Smooth muscle cell (in vitro differentiated cells): ENCODE measurements around the gene MAGEB17. TPM values are rescaled to one million over a fixed set of nuclear protein-coding genes. Genes with fewer than 3 reads are reported as not detected.

ENCODE experiments used
- DNase-seq: peaks from one replicate; lab custom pipeline; 2025; ENCODE audit not compliant: unreplicated experiment; lab: John Stamatoyannopoulos, UW
- H2AFZ ChIP-seq: fragments of 200-600 bp; sonication (generic); 2 replicates; pipeline ENCODE4 v1.6.0; 2016; ENCODE audit warnings: antibody characterized with exemption, low read depth, mild to moderate bottlenecking
- H3F3A ChIP-seq: fragments of 200-600 bp; sonication (generic); 2 replicates; pipeline ENCODE4 v1.6.0; 2017; ENCODE audit warnings: antibody characterized with exemption, low read depth
- H3K27ac ChIP-seq: fragments of 200-600 bp; sonication (generic); 2 replicates; pipeline ENCODE4 v1.5.1; 2016; ENCODE audit warnings: low read depth, mild to moderate bottlenecking
- H3K27me3 ChIP-seq: fragments of 200-600 bp; sonication (generic); 2 replicates; pipeline ENCODE4 v1.6.1; 2016; ENCODE audit warnings: low read depth, mild to moderate bottlenecking
- H3K36me3 ChIP-seq: fragments of 200-600 bp; sonication (generic); 2 replicates; pipeline ENCODE4 v1.5.1; 2016; ENCODE audit warnings: low read depth
- H3K4me1 ChIP-seq: fragments of 200-600 bp; sonication (generic); 2 replicates; pipeline ENCODE4 v1.5.1; 2016; ENCODE audit warnings: low read depth
- H3K4me2 ChIP-seq: fragments of 200-600 bp; sonication (generic); 2 replicates; pipeline ENCODE4 v1.6.0; 2016; ENCODE audit warnings: mild to moderate bottlenecking
- H3K4me3 ChIP-seq: fragments of 200-600 bp; sonication (generic); 2 replicates; pipeline ENCODE4 v1.5.1; 2016; ENCODE audit warnings: mild to moderate bottlenecking
- H3K79me2 ChIP-seq: fragments of 200-600 bp; sonication (generic); 2 replicates; pipeline ENCODE4 v1.6.0; 2016; ENCODE audit warnings: low read depth, mild to moderate bottlenecking
- H3K9ac ChIP-seq: fragments of 200-600 bp; sonication (generic); 2 replicates; pipeline ENCODE4 v1.6.0; 2016; ENCODE audit warnings: low read depth
- H3K9me3 ChIP-seq: fragments of 200-600 bp; sonication (generic); replicated peaks from 2 replicates; pipeline ENCODE4 v1.5.1; 2016; ENCODE audit warnings: low read depth
- H4K20me1 ChIP-seq: fragments of 200-600 bp; sonication (generic); 2 replicates; pipeline ENCODE4 v1.6.0; 2016; ENCODE audit warnings: low read depth
- CTCF ChIP-seq: fragments of 200-600 bp; sonication (generic); IDR thresholded peaks from 2 replicates; pipeline ENCODE4 v1.5.1; 2017; ENCODE audit warnings: borderline replicate concordance, mild to moderate bottlenecking, antibody characterized with exemption; ENCODE audit not compliant: insufficient read depth, poor library complexity, severe bottlenecking
- WGBS: methylation state at CpG from one replicate; pipeline ENCODE4 v1.1.7; 2016; ENCODE audit warnings: low lambda C conversion rate; 5-methylcytosine and 5-hydroxymethylcytosine counted together
- polyA plus RNA-seq: library from polyadenylated mRNA; unstranded; fragments of >200 nt; fragmentation: Nextera tagmentation; extraction: Ambion mirVana; gene quantifications from 2 replicates; pipeline ENCODE4 v1.2.1, GENCODE V29; 2016
- total RNA-seq: library from RNA; depleted of rRNA; stranded (reverse); fragments of >200 nt; gene quantifications from 2 replicates; pipeline ENCODE4 v1.2.3, GENCODE V29; 2014

Gene MAGEB17
- total and polyA plus RNA-seq, 2 experiments from 2014 or later, result 0.32 TPM; not detected in 1

- 88% methylated on average over 2 of the region's 2 CpGs for WGBS
Observed at GRCh38 chrX:16130707-16131106, 36.6 kb upstream of the MAGEB17 start.

GRCh38 chrX:16134936-16135335, 32.3 kb upstream of the MAGEB17 start:
- Histone ChIP-seq H3K4me2 (peak overlapping the region; percentile 63), H3F3A (no peaks in the 10 kb centered on the region), H3K4me1 (peaks cover 19% of the 10 kb centered on the region), H3K27ac (peak overlapping the region; percentile 62), H3K4me3 (no peak overlapping the region), H4K20me1 (no peaks in the 10 kb centered on the region), H3K27me3 (no peaks in the 10 kb centered on the region), H3K79me2 (peaks cover 22% of the 10 kb centered on the region), H3K36me3 (no peaks in the 10 kb centered on the region), H3K9me3 (no peaks in the 10 kb centered on the region), H3K9ac (no peak overlapping the region), H2AFZ (peak overlapping the region; percentile 36)
- no peak for DNase-seq
- TF ChIP-seq CTCF, result no peak
- whole genome bisulfite sequencing, result 15% methylated on average over 1 of the region's 1 CpG

More at GRCh38 chrX:16130707-16131106, 36.6 kb upstream of the MAGEB17 start:
- no peaks in the 10 kb centered on the region for H3F3A ChIP-seq
- no peak overlapping the region for H2AFZ ChIP-seq
- DNase-seq, result no peak
- H3K9ac ChIP-seq, result no peak overlapping the region
- H3K27me3 ChIP-seq, result no peaks in the 10 kb centered on the region
- no peaks in the 10 kb centered on the region for H4K20me1 ChIP-seq
- H3K36me3 ChIP-seq, result no peaks in the 10 kb centered on the region
- no peak overlapping the region for H3K4me2 ChIP-seq
- H3K9me3 ChIP-seq, result no peaks in the 10 kb centered on the region
- H3K4me3 ChIP-seq, result no peak overlapping the region
- no peak overlapping the region for H3K27ac ChIP-seq
- H3K79me2 ChIP-seq, result peaks cover 43% of the 10 kb centered on the region
- TF ChIP-seq CTCF, result no peak
- H3K4me1 ChIP-seq, result peaks cover 15% of the 10 kb centered on the region

- peaks cover 22% of the 10 kb centered on the region for H3K79me2 ChIP-seq
- H3F3A ChIP-seq, result no peaks in the 10 kb centered on the region
- H3K27me3 ChIP-seq, result no peaks in the 10 kb centered on the region
- no peak for DNase-seq
- peak overlapping the region; percentile 62 for H3K27ac ChIP-seq
- H3K9me3 ChIP-seq, result no peaks in the 10 kb centered on the region
- peak overlapping the region; percentile 12 for H3K9ac ChIP-seq
- no peak overlapping the region for H3K4me3 ChIP-seq
- 54% methylated on average over 2 of the region's 2 CpGs for WGBS
- H2AFZ ChIP-seq, result no peak overlapping the region
- H3K36me3 ChIP-seq, result no peaks in the 10 kb centered on the region
- H3K4me2 ChIP-seq, result peak overlapping the region; percentile 63
- TF ChIP-seq CTCF, result no peak
- H4K20me1 ChIP-seq, result no peaks in the 10 kb centered on the region
- H3K4me1 ChIP-seq, result peaks cover 19% of the 10 kb centered on the region
Observed at GRCh38 chrX:16136080-16136479, 31.2 kb upstream of the MAGEB17 start.

GRCh38 chrX:16137416-16138107, 29.7 kb upstream of the MAGEB17 start:
- TF ChIP-seq CTCF, result no peak
- Histone ChIP-seq H2AFZ (no peak overlapping the region), H3K4me3 (no peak overlapping the region), H4K20me1 (no peaks in the 10 kb centered on the region), H3K9ac (no peak overlapping the region), H3K4me1 (peaks cover 19% of the 10 kb centered on the region), H3K27me3 (no peaks in the 10 kb centered on the region), H3K4me2 (no peak overlapping the region), H3K36me3 (no peaks in the 10 kb centered on the region), H3F3A (no peaks in the 10 kb centered on the region), H3K79me2 (peaks cover 12% of the 10 kb centered on the region), H3K27ac (no peak overlapping the region), H3K9me3 (no peaks in the 10 kb centered on the region)
- DNase-seq, result no peak
